Osteocyte (in vitro differentiated cells): ENCODE results near the gene KLHL10. TPM values are rescaled to one million over a fixed set of nuclear protein-coding genes. Genes with fewer than 3 reads are reported as not detected.

Experiments
- DNase-seq: peaks from one replicate; pipeline ENCODE4 v3.0.0; 2021; ENCODE audit warnings: mixed read lengths; ENCODE audit not compliant: unreplicated experiment; ENCODE audit errors: extremely low spot score
- H3K27ac Mint-ChIP-seq: one replicate; pipeline ENCODE4 v1.8.0; 2021; ENCODE audit warnings: mild to moderate bottlenecking, mixed read lengths; ENCODE audit not compliant: unreplicated experiment
- H3K27me3 Mint-ChIP-seq: one replicate; pipeline ENCODE4 v1.8.0; 2021; ENCODE audit warnings: mixed read lengths; ENCODE audit not compliant: unreplicated experiment
- H3K36me3 Mint-ChIP-seq: one replicate; pipeline ENCODE4 v1.8.0; 2021; ENCODE audit warnings: mixed read lengths; ENCODE audit not compliant: unreplicated experiment
- H3K4me1 Mint-ChIP-seq: one replicate; pipeline ENCODE4 v1.8.0; 2021; ENCODE audit warnings: mixed read lengths; ENCODE audit not compliant: unreplicated experiment
- H3K4me3 Mint-ChIP-seq: one replicate; pipeline ENCODE4 v1.8.0; 2021; ENCODE audit warnings: mild to moderate bottlenecking, moderate library complexity, mixed read lengths; ENCODE audit not compliant: unreplicated experiment
- H3K9me3 Mint-ChIP-seq: one replicate; pipeline ENCODE4 v1.8.0; 2021; ENCODE audit warnings: mixed read lengths; ENCODE audit not compliant: unreplicated experiment
- CTCF ChIP-seq: fragments of 200-600 bp; sonication (generic); IDR thresholded peaks from 2 replicates; pipeline ENCODE4 v1.5.0; 2021; ENCODE audit warnings: antibody characterized with exemption, mild to moderate bottlenecking, moderate library complexity
- total RNA-seq: library from RNA; stranded (reverse); gene quantifications from 2 replicates; pipeline ENCODE4 v1.2.1, GENCODE V29; 2021

The KLHL10 gene
- total RNA-seq, 1 donor from 2014 or later = not detected

GRCh38 chr17:41864498-41864835 lies 26.8 kb downstream of the KLHL10 start:
- H3K36me3 Mint-ChIP-seq = peaks cover 15% of the 10 kb centered on the region
- TF ChIP-seq CTCF = no peak
- peaks cover 9% of the 10 kb centered on the region for H3K4me1 Mint-ChIP-seq
- no peak overlapping the region for H3K4me3 Mint-ChIP-seq
- DNase-seq = peak; percentile 86
- H3K27me3 Mint-ChIP-seq = no peaks in the 10 kb centered on the region
- no peak overlapping the region for H3K27ac Mint-ChIP-seq
- H3K9me3 Mint-ChIP-seq = no peaks in the 10 kb centered on the region

DNA sequence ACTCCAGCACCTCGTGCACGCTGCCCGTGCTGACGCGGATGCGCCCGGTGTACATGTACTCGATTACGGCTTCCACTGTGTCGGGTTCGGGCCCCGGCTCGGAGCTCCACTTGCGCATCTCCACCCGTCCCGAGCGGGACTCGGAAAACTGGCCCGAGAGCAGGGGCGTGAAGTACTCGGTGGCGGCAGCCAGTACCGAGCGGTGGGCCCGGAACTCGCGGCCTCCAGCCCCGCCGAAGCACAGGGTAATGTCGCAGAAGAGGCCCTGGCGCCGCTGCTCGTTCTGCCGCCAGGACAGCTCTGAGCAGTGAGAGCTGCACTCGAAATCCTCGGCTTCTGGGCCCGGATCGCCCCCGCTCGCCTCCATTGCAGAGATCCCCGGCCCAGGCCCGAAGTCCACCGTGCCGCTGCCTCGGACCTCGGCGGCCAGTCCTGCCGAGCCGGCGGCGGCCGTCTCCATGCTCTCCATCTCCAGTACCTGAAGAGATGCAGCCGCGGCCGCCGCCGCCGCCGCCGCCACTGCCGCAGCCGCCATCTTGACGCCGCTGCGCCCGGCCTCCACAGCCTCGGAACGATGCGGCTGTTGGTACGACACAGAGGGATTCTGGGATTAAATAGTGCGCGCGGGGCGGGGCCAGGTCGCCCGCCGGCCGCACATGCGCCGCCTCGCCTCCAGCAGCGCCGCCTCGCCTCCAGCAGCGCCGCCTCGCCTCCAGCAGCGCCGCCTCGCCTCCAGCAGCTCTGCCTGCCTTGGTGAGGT lies 27.4 kb downstream of the KLHL10 start, which contains the start of gene KLHL11:
Gene KLHL11, minus strand, starts transcription at position 588 of the 760 bp plus-strand sequence. Its CDS starts 53 bp downstream, at position 535.
- Mint-ChIP-seq H3K27me3 (no peaks in the 10 kb centered on the region), H3K4me1 (peaks cover 9% of the 10 kb centered on the region), H3K4me3 (no peak within 1 kb of the TSS), H3K27ac (peak within 1 kb of the TSS; percentile 71), H3K9me3 (no peaks in the 10 kb centered on the region), H3K36me3 (peaks cover 17% of the 10 kb centered on the region)
- no peak for TF ChIP-seq CTCF
- DNase-seq = peak; percentile 96

GRCh38 chr17:41865596-41865893 lies 27.9 kb downstream of the KLHL10 start:
- peaks cover 9% of the 10 kb centered on the region for H3K4me1 Mint-ChIP-seq
- no peaks in the 10 kb centered on the region for H3K9me3 Mint-ChIP-seq
- H3K27me3 Mint-ChIP-seq = no peaks in the 10 kb centered on the region
- no peak for TF ChIP-seq CTCF
- H3K36me3 Mint-ChIP-seq = peaks cover 17% of the 10 kb centered on the region
- H3K4me3 Mint-ChIP-seq = no peak overlapping the region
- no peak for DNase-seq
- peak overlapping the region; percentile 71 for H3K27ac Mint-ChIP-seq

- Mint-ChIP-seq H3K4me3 (no peak overlapping the region), H3K27ac (no peak overlapping the region), H3K36me3 (peaks cover 31% of the 10 kb centered on the region), H3K9me3 (no peaks in the 10 kb centered on the region), H3K27me3 (no peaks in the 10 kb centered on the region), H3K4me1 (peaks cover 3% of the 10 kb centered on the region)
- TF ChIP-seq CTCF = no peak
- DNase-seq = no peak
These were observed 30.9 kb downstream of the KLHL10 start for GRCh38 chr17:41868568-41868967.

- H3K4me1 Mint-ChIP-seq = peaks cover 3% of the 10 kb centered on the region
- H3K4me3 Mint-ChIP-seq = no peak overlapping the region
- peaks cover 33% of the 10 kb centered on the region for H3K36me3 Mint-ChIP-seq
- H3K27ac Mint-ChIP-seq = no peak overlapping the region
- TF ChIP-seq CTCF = no peak
- no peaks in the 10 kb centered on the region for H3K9me3 Mint-ChIP-seq
- DNase-seq = no peak
- no peaks in the 10 kb centered on the region for H3K27me3 Mint-ChIP-seq
These were observed 31.8 kb downstream of the KLHL10 start for GRCh38 chr17:41869426-41869825.
